Neural cell (in vitro differentiated cells): ENCODE measurements around the gene LYPD6B.

Experiments
- POLR2AphosphoS5 ChIP-seq: IDR thresholded peaks from 2 replicates; pipeline ENCODE4 v1.6.1; 2012
- TF ChIP-seq, protein P1 (sequence below): IDR thresholded peaks from 2 replicates; pipeline ENCODE4 v1.6.1; 2012; ENCODE audit warnings: borderline replicate concordance

DNA sequence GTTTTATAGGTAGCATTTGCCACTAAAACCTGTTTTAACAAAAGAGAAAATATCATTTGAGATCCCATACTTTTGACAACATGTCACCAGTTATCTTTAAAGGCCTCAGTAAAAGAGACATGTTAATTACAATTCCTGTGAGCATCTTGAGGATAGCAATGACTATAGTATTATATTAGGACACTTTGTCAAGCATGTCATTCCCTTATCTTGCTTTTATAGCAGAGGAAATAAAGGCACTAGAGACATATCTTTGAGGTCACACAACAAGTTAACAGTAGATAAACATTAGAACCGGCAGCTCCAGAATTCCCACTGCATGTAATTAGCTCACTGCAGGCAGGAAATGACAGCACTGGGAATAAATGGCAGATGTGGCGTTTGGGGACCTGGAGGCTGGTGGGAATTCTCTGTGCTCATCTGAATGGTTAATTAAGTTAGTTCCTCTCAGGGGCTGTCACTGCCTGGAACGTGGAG, 25.9 kb downstream of the LYPD6B start:
- TF ChIP-seq POLR2AphosphoS5, result peak; percentile 30
- TF ChIP-seq, protein P1, sequence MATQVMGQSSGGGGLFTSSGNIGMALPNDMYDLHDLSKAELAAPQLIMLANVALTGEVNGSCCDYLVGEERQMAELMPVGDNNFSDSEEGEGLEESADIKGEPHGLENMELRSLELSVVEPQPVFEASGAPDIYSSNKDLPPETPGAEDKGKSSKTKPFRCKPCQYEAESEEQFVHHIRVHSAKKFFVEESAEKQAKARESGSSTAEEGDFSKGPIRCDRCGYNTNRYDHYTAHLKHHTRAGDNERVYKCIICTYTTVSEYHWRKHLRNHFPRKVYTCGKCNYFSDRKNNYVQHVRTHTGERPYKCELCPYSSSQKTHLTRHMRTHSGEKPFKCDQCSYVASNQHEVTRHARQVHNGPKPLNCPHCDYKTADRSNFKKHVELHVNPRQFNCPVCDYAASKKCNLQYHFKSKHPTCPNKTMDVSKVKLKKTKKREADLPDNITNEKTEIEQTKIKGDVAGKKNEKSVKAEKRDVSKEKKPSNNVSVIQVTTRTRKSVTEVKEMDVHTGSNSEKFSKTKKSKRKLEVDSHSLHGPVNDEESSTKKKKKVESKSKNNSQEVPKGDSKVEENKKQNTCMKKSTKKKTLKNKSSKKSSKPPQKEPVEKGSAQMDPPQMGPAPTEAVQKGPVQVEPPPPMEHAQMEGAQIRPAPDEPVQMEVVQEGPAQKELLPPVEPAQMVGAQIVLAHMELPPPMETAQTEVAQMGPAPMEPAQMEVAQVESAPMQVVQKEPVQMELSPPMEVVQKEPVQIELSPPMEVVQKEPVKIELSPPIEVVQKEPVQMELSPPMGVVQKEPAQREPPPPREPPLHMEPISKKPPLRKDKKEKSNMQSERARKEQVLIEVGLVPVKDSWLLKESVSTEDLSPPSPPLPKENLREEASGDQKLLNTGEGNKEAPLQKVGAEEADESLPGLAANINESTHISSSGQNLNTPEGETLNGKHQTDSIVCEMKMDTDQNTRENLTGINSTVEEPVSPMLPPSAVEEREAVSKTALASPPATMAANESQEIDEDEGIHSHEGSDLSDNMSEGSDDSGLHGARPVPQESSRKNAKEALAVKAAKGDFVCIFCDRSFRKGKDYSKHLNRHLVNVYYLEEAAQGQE, result peak; percentile 94
